GM19240 (cell line): Measurements from ENCODE around the gene ITSN1.
"Not testable (repeated sequence)": the region's sequence is repeated elsewhere in the genome, so short reads cannot be mapped to it uniquely, and the experiment has no call there.

Experiments used
- DNase-seq: peaks from one replicate; pipeline ENCODE4 v3.0.0; 2011; ENCODE audit warnings: low spot score; ENCODE audit not compliant: insufficient read length

Gene ITSN1

DNA sequence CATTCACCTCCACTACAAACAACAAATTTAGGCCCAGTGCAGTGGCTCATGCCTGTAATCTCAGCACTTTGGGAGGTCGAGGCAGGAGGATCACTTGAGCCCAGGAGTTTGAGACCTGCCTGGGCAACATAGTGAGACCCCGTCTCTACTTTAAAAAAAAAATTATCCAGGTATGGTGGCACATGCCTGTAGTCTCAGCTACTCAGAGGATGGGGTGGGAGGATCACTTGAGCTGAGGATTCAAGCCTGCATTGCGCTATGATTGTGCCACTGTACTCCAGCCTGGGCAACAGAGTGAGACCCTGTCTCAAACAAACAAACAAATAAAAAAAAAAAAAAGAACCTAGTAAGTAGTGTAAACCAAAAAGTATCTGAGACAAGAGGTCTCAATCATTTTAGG, 86.8 kb downstream of the ITSN1 start:
- DNase-seq, result not testable (repeated sequence)

DNA sequence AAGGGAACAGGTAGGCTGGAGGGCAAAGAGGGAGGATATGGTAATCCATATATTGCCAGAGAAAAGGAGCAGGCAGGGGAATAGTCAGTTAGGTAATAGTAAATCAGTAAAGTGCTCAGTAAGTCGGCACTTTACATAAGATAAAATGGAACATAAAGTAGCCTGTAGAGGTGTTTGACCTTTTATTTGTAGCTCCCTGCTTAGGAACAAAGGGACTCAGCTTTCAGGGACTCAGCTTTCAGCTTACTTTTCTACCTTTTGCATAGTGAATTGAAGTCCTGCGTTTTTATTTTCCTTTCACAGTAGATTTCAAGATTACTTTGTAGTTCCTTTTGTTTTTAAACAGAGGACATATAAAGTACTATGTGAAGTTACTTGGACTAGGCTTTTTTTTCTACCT, 87.3 kb downstream of the ITSN1 start:
- no peak for DNase-seq

DNA sequence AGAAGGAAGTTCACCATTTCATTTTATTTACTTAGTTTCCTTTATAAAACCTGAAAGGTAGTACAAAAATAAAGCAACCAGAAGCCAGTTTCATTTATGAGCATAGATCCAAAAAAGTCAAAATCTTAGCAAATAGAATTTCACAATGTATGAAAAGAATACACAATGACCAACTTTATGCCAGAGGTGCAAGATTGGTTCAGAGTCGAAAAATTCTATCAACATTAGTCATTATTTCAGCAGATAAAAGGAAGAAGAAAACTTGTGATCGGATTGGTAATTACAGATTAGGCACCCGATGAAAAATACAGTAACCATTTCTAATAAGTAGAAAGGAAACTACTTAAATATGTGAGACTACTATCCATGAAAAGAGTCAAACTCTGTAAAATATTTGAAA, 89.1 kb downstream of the ITSN1 start:
- DNase-seq, result no peak

DNA sequence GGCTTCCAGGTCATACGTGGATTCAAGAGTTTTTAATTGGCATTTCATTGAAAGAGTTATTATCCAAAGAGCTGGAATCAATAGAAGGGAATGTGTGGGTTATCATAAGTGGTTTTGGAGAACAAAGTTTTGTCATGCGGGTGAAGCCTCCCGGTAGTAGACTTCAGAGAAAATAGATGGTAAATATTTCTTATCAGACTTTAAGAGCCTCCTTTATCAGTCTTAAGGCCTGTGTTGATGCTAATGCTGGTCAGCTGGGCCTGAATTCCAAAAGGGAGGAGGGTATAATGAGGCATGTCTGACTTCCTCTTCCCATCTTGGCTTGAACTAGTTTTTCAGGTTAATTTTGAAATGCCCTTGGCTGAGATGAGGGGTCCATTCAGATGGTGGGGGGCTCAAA, 89.7 kb downstream of the ITSN1 start:
- DNase-seq, result no peak

DNA sequence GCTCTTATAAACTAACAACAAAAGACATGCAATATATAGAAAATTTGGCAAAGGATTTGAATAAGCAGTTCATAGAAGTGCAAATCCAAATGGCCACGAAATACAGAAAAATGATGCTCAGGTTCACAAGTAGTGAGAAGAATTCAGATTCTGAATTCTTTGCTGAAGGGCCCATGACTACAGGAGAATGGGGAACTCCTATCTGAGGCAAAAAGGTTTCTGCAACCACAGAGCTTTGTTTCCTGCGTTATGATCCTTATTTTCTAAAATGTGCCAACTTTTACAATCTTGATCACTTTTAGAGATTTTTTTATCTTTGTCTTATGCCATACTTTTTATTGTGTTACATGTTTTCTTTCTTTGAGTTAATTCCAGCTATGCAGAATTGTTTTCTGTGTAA, 91.3 kb downstream of the ITSN1 start:
- DNase-seq, result no peak

DNA sequence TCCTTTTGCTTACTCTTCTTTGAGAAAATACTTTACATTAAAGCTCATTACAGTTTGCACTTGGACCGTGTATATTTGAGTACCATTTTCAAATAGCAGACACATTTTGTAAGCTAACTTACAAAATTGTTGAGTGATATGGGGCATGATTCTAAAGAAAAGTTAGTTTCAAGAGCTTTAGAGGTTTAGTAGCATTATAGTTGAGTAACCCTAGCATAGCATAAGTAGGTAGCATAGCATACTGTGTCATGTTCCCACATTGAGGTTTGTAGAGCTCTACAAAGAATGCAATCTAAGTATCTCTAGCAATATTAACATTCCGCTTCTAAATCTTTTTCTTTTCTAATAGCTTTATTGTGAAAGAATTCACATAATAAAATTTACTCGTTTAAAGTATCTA, 92.0 kb downstream of the ITSN1 start:
- DNase-seq, result no peak

DNA sequence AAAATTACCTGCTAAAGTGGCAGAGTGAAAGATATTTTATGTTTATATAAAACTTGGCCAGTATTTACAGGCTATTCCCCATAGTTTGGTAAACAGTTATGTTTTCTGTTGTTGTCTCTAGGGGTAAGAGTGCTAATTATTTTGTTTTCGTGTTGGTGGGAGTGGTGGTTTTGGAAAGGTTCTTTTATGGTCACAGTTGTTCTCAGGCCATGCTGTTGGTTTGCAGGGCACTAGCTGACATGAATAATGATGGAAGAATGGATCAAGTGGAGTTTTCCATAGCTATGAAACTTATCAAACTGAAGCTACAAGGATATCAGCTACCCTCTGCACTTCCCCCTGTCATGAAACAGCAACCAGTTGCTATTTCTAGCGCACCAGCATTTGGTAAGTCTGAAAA, 92.5 kb downstream of the ITSN1 start:
- DNase-seq, result no peak

DNA sequence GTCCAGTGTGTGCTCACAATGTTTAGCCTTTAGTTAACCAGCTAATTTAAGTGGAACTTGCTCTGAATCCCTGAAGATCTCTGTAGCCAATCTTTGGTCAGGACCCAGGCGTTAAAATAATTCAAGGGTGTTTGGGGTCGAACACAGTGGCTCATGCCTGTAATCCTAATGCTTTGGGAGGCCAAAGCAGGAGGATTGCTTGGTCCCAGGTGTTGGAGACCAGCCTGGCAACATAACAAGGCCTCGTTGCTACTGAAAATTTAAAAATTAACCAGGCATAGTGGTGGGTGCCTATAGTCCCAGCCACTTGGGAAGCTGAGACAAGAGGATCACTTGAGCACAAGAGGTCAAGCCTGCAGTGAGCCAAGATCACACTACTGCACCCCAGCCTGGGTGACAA, 94.3 kb downstream of the ITSN1 start:
- no peak for DNase-seq

DNA sequence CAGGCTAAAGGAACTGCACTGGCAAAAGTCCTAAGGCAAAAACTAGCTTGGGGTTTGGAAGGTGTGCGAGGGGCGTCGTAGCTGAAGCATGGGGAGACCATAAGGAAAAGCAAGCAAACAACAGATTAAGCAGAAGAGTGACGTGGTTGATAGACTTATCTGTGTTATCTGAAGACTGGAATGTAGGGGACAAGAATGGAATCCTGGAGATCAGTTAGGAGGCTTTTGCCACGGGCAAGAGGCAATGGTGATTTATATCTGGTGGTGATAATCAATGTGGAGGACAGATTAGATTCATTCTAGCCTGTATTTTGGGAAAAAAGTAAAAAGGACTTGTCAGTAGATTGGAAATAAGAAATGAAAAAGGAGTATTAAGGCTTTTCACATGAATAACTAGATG, 97.4 kb downstream of the ITSN1 start:
- DNase-seq, result no peak

DNA sequence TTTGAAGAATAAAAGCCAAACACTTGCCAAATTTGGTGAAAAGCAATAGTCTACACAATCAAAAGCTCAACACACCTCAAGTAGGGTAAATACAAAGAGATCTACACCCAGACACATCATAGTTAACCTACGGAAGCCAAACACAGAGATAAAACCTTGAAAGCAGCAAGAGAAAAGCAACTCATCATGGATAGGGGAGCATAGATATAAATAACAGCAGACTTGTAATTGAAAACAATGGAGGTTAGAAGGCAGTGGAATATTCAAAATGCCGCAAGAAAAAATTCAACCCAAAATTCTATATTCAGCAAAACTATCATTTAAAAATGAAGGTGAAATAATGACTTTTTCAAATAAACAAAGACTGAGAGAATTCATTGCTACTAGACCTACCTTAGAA, 105.1 kb downstream of the ITSN1 start:
- DNase-seq, result no peak

DNA sequence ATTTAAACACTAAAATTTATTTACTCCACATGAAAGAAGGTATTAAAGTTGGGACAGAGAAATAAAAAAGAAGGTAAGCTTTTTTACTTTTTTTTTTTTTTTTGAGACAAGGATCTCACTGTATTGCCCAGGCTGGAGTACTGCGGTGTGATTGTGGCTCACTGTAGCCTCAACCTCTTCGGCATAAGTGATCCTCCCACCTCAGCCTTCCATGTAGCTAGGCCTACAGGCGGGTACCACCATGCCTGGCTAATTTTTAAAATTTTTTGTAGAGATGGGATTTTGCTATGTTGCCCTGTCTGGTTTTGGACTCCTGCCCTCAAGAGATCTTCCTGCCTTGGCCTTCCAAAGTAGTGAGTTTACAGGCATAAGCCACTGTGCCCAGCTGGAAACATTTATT, 106.6 kb downstream of the ITSN1 start:
- DNase-seq, result no peak

DNA sequence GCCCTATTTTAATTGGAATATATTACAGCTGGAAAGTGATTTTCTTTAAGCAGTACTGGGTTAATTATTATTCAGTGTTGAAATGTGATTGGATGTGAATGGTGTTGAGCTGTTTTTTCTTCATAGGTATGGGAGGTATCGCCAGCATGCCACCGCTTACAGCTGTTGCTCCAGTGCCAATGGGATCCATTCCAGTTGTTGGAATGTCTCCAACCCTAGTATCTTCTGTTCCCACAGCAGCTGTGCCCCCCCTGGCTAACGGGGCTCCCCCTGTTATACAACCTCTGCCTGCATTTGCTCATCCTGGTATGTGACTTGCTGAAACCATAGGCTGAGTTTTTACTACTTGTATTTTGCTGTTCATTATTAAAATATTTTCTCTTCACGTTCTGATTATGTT, 107.7 kb downstream of the ITSN1 start:
- DNase-seq, result no peak

DNA sequence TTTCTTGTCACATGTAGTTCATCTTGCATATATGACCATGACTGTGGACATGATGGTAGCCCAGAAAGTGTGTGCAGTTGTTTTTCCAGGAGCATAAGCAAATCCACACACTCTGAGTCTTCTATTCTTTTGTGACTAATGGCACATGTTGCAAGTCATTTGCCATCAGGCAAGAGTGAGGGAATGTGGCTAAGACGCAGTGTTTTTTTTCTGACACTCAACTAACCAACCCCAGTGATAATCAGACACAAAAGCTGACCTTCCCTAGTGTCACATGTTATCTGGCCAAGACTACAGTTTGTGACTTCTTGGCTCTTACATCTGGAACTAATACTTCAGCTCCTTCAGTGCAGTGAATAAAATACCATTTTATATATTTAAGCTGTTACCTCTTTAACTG, 108.8 kb downstream of the ITSN1 start:
- DNase-seq, result no peak

DNA sequence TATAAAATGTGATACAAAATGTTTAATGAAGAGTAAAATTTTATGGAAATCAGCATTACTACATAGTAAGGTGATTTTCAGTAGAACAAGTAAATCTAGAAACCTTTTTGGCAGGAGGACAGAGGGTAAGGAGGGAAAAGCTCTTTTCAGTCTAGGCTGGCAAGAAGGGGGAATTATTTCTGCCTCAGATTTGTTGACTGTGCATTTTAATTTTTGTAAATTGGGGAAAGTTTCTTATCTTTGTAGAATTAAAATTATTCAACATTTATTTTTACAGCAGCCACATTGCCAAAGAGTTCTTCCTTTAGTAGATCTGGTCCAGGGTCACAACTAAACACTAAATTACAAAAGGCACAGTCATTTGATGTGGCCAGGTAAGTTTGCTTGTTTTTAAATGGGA, 109.2 kb downstream of the ITSN1 start:
- no peak for DNase-seq

DNA sequence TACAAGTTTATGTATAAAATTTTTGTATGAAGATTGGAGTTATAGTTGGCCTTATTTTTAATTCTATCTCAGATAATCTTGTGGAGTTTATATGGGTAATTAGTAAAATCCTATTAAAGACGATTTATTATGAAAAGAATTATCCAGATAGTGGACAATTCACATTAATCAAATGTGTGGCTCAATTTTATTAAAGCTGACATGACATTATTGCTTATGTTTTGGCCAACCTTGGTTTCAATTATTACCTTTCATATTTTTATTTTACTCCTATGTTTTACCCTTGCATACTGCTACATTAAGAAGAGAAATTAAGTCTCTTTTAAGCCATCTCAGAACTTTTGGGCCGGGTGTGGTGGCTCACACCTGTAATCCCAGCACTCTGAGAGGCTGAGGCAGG, 110.0 kb downstream of the ITSN1 start:
- DNase-seq, result no peak

DNA sequence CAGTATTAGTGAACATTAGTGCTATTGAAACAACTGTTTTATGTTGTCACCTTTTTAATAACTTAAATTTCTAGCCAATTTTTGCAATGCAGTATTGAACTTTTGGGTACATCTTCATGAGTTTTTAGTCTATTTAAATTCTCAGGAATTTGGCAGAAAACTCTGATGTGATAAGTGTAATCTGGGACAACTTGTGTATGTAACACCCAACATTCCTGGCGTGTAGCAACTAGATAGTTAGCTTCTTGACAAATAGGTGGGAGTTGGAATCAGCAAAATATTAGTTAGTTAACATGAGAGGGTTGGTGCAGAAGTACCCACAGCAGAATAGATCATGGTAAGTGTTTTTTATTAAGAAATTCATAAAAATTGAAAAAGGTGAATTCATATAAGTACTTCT, 111.6 kb downstream of the ITSN1 start:
- no peak for DNase-seq

DNA sequence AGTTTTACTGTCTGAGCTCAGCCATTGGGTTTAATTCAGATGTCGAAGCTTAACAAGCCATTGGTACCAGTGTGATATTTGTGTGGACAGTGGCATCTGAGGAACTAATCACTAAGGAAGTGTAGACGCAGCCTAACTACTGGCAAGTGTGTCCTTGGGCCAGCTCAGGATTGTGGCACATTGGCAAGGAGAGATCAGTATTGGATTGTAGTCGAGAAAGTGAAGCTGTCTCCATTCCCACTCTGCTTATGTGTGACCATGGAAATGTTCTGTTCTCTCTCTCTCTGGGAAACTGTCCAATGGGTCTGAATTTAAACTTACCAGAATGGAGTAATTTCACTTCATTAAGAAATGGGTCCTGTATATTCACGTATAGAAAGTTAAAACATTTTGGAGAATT, 112.2 kb downstream of the ITSN1 start:
- no peak for DNase-seq

DNA sequence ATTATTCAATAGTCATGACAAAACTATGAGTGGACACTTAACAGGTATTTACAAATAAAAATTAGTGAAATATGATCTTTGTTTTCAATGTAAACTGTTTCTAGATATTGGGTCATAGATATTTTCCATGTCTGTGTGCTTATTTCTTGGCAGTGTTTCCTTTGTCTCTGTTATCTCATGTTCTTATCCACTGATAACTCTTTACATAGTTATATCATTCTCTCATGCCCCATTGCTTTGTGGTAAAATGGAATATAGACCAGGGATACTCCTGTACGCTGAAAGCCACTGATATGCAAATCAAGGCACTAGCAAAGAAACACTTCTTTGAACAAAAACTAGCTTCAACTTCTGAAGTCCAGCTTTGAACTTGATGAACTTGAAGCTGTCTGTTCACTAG, 113.1 kb downstream of the ITSN1 start:
- DNase-seq, result no peak

DNA sequence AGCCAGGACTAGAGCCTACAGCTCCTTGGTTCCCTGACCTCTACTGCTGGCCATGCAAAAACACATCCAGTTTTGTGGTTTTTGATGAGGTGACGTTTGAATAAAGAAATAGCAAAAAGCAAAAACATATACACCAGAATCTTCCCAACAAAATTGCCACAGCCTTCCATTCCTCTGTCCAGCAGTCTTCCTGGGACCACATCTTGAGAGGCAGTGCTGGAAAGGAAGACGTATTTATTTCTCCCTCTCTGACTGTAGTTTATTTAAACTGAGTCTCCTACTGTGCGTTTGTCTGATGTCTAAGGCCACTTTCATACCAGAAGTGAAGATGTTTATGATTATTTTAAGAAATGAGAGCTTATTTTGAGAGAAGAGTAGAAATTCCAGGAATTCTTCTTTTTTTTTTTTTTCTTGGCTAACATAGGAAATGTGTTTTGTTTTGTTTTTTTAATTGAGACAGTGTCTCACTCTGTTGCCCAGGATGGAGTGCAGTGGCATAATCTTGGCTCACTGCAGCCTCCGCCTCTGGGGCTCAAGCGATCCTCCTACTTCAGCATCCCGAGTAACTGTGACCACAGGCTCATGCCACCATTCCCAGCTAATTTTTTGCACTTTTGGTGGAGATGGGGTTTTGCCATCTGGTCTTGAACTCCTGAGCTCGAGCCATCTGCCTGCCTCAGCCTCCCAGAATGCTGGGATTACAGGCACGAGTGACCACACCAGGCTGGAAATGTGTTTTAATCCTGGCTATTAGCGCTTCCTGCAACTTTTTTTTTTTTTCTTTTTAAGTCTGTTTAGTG, 118.5 kb downstream of the ITSN1 start:
- no peak for DNase-seq

DNA sequence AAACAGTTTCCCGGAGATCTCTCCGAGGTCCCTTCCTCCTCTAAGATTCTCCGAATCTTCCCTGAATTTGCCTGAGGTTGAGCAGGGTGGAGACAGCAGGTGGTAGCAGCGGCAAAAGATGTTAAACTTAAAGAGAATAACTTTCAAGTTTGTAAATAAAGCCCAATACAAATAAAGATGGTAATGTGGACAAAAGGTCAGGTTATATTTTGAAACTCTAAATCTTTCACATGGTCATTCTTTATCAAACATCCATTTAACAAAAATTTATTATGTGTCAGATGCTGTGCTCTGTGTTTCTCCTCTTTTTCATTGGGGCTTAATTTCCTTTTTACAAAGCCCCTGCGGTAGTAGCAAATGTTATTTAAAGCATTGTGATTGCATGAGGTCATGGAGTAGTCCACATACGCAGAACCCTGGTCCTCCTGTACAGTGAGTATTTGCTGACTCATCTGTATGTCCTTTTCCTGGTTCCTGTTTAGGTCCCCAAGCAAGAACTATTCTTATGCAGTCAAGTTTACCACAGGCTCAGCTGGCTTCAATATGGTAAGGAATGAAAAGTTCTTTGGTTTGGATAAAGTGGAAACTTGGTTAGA, 119.2 kb downstream of the ITSN1 start:
- no peak for DNase-seq

DNA sequence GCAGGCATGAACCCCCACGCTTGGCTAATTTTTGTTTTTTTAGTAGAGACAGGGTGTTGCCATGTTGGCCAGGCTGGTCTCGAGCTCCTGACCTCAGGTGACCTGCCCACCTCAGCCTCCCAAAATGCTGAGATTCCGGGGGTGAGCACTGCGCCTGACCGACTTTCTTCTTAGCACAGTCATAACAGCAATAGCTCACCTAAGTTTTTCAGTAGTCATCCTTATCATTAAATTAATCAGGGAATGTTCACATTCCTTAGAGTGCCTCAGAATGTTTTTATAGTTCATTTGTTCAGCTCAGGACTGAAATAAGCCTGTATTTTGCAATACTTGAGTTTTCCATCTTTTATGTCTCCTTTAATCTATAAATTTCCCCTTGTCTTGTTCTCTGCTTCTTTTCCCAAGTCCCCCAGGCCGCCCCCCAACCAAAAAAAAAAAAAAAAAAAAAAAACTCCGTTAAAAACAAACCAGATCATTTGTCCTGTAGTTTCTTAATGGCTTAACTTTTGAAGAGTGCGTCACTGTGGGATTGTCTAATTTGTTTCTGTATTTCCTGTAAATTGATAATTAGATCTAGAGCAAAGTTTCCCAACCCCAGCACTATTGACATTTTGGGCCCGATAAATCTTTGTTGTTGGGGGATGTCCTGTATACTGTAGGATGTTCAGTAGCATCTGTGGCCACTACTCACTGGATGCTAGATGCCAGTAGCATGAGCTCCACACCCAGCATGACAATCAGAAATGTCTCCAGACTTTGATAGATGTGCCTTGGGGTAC, 120.7 kb downstream of the ITSN1 start:
- no peak for DNase-seq

DNA sequence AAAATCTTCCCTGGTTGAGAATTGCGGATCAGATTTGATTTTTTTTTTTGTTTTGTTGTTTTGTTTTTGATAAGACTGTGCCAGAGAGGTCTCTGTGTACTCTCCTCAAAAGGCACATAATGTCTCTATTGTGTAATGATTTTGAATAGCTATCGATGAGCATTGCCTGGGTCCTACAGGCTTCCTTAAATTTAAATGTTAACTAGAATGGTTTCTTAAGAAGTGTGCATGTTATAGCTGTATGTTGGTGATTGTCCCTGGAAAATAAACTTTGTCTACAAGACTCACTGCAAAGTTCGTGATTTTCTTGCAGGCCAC, 121.2 kb downstream of the ITSN1 start:
- DNase-seq, result no peak

DNA sequence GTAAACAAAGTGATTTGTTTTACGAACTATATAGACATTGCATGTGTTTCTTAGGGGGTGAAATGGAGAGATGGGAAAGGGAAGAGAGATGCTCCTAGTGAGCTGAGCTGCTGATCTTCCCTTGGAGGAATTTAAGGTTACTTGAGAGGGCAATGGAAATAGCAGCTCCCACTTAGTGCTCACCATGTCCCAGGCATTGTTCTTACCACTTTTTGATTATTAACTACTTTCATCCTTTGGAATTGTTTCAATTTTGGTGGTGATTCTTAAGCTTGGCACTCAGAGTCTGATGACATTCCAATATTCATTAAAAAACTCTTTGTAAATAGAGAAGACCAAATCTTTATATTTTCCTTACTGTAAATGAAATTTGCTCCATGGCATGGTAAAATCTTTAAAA, 124.9 kb downstream of the ITSN1 start:
- DNase-seq, result no peak
